Measurements from ENCODE around the gene SEMA3A.
"Not testable (repeated sequence)": the region's sequence is repeated elsewhere in the genome, so short reads cannot be mapped to it uniquely, and the experiment has no call there.

SEMA3A gene

DNA sequence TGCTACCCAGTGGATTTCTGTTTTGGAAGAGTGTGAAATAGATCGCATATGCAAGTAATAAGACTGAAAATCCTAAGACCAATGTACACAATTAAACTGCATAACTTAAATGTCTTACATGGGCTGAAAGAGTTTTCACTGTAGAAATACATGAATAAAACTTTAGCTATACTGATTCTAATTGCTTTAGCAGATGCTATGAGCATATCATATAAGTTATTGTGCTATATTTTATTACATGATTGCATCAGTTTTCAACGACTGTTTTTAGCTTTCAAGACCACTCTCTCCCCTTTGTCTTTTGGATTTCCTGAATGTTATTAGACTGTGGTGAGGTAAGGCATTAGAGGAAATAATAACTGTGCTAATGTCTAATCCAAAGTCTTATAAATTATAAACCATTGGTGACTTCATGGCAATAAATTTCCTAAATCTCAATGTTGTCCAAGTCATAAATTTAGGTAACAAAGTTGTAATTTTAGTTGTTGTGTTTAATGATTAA is 124.5 kb downstream of the SEMA3A start:
- DNase-seq (ENCODE audit: low read depth in 2 of 2, low spot score in 1 of 2): no peak

DNA sequence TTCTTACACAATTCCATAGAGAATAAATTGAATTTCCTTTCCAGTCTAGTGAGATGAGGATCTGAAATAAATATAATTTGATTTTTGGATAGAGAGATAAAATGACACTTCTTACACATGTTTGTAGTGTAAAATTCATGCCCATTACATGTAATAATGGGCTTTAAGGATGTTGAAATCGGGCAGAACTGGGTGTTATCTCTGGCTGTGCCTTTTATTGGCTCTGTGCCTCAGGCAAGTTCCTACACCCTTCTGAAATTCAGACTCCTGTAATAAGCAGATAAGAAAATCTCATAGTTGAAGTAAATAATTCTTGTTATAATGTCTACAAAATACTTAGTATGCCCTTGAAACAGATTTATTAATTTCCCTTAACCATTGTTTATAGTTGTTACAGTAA is 125.6 kb downstream of the SEMA3A start:
- DNase-seq (ENCODE audit: low read depth in 2 of 2, low spot score in 1 of 2): no peak

DNA sequence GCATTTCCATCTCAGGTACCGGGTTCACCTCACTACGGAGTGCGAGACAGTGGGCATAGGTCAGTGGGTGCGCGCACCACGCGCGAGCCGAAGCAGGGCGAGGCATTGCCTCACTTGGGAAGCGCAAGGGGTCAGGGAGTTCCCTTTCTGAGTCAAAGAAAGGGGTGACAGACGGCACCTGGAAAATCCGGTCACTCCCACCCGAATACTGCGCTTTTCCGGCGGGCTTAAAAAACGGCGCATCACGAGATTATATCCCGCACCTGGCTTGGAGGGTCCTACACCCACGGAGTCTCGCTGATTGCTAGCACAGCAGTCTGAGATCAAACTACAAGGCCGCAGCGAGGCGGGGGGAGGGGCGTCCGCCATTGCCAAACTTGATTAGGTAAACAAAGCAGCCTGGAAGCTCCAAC is 132.1 kb downstream of the SEMA3A start:
- not testable (repeated sequence) for DNase-seq (ENCODE audit: low read depth in 2 of 2, low spot score in 1 of 2)

DNA sequence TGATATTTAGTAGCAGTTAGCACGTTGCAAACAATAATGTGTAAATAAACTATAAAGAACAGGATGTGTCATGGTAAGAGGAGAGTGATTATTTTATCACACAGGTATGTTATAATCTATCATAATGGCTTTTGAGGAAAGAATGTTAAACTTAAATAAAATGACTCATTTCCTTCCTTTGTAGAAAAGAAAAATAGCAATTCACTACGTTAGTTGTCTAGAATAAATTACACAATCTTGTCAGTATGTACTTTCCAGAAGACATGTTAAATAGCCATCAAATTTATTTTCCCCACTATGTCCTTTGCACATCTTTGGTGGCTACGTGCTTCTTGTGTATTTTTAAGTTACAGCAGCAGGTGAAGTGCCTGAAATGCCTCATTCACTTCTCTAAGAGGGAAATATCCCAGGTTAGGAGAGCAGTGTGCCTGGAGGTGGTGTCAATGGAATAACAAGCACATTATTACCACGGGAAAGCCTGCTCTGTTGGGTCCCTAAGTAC is 133.8 kb downstream of the SEMA3A start:
- no peak for DNase-seq (ENCODE audit: low read depth in 2 of 2, low spot score in 1 of 2)

DNA sequence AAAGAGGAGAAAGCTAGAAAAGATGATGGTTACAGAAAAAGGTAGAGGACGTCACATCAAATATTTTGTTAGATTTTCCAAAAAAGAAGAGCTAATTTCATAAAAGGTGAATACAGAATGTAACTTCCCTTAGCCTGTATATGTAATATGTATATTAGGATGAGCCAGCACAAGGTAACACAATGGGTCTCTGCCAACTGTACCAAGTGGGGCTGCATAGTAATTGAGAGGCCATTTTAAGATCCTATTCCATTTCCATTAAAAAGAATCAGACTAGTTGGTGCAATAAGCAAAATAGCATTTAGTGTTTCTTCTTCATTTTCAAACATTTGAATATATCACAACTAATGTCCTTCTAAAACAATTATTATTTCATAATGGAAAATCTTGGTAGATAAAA is 134.6 kb downstream of the SEMA3A start:
- no peak for DNase-seq (ENCODE audit: low read depth in 2 of 2, low spot score in 1 of 2)

DNA sequence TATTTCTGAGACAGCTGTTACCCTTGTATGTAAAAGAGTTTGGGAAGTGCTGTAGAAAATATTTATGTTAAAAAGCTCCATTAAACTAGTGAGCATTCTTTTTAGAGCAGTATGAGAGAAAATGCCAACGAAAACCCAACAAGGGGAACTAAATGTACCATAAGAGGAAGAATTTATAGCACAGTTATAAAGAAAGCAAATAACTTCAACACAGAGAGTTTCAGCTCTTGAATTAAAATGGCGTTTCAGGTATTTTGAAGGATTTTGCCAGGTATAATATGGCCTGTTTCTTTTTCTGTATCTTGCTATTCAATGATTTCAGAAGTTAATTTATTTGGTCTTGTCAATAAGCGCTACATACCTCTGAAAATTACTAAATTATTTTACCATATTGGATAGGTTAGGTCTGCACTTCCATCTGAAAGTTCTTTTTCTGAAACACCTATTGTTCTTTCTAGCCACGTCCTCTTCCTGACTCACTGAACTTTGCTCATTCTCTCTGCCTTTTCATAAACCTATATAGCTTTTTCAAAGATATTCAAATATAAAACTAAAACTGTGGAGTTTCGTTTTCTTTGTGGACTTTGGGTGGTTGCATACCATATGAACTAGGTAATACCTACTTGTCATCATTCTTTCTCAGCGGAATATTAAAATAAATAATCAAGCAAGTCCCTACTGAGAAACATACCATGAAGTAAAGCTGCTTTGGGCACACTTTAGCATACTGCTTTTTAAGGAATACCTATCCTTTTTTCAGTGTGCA is 136.1 kb downstream of the SEMA3A start:
- DNase-seq (ENCODE audit: low read depth in 2 of 2, low spot score in 1 of 2): no peak

DNA sequence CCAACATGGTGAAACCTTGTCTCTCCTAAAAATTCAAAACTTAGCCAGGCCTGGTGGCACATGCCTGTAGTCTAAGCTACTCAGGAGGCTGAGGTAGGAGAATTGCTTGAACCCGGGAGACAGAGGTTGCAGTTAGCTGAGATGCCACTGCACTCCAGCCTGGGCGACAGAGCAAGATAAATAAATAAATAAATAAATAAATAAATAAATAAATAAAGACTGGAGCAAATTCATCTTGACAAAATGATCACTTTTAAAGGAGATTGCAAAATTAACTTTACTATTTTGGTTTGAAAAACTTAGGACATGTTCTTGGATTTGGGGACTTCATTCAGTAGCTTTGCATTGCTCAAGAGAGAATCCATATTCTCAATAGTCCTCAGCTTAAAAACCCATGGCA is 137.0 kb downstream of the SEMA3A start:
- no peak for DNase-seq (ENCODE audit: low read depth in 2 of 2, low spot score in 1 of 2)

DNA sequence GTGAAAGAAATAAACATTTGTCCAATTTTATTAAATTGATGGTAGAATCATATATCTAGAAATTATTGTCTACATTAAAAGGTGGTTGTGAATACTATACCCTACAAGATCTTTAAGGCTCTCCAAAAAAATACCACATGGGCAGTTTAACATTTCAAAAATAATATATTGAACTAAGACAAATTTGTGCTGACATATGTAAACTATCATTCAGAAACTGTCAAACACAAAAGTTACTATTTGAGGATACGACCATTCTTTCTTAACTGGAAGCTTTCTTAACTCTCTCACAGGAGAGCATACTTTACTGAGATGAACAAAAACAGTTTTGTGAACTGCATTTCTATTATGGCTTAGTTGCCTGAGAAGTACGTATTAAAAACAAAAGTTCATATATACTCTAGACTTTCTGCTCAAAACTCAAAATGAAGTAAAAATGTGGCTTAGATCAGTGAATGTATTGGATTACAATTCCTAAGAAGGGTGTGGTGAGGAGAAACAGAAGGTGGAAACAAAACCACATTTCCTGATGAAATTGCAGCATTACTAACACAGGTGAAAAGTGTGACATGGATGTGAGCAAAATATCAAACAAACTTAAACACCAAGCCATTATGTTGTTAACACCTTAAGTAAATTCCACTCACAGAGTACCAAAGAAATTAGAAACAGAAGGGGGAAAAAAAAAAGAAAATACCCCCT is 138.5 kb downstream of the SEMA3A start:
- no peak for DNase-seq (ENCODE audit: low read depth in 2 of 2, low spot score in 1 of 2)

DNA sequence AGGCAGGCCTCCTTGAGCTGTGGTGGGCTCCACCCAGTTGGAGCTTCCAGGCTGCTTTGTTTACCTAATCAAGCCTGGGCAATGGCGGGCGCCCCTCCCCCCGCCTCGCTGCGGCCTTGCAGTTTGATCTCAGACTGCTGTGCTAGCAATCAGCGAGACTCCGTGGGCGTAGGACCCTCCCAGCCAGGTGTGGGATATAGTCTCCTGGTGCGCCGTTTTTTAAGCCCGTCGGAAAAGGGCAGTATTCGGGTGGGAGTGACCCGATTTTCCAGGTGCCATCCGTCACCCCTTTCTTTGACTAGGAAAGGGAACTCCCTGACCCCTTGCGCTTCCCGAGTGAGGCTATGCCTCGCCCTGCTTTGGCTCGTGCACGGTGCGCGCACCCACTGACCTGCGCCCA is 139.4 kb downstream of the SEMA3A start:
- not testable (repeated sequence) for DNase-seq (ENCODE audit: low read depth in 2 of 2, low spot score in 1 of 2)

DNA sequence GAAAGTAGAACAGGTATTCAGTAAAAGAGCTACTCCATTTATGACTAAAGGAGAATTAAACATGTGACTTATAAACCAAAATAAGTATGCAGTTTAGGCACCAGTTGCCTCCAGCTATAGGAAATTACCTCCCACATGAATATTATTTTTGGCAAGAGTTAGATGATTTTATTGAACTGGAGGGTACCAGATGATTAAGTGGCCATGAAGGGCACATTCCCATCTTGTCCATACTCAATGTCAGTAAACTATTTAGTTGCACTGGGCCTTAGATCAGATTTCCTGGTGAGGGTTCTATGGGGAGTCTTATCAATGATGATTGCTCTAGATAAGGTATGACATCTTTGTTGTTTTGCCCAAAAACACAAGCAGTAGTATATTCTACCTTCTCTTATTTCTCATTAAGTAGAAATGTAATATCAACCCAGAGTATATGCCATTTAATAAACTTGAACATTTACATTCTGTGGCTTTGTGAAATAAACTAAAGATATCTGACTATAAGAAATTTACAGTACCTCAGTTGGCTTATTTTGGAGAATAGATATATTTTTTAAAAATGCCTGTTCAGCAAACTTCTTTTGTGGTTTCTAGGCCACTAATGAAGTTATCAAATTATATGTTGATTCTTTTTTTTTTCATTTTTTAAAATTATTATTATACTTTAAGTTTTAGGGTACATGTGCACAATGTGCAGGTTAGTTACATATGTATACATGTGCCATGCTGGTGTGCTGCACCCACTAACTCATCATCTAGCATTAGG is 145.3 kb downstream of the SEMA3A start:
- DNase-seq (ENCODE audit: low read depth in 2 of 2, low spot score in 1 of 2): no peak

DNA sequence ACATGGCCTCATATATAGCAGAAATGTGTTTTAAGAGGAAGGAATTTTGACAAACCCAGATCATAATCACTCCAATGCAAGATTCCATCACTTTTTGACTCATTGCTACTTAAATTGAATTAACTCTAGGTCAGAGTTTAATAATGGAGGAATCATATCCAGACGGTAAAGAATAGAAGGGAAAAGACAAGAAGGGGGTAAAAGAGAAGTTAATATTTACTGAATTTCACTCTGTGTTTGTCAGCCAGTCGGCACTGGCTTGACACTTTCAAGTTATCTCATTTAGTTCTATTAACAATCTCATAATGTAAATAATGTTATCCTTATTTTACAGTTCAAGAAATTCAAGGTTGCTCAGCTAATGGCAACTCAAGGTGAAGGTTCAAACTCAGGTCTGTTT is 147.5 kb downstream of the SEMA3A start:
- no peak for DNase-seq (ENCODE audit: low read depth in 2 of 2, low spot score in 1 of 2)

DNA sequence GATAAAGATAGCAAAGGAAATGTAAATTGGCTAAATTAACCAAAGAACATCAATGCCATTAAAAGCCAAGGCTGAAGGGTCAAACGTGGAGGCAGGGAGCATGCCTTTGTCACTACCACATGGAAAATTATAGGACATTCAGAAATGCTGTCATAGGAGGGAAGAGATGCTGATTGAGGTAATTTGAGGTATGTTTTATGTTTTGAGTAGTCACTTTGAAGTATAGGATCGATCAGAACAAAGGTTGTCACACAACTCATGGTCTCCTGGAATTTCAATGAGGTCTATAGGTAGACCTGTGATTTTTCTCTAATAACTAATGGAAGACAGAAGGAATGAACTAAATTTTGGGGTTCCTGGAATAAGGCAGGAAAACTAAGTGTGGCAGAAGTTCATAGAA is 149.8 kb downstream of the SEMA3A start:
- no peak for DNase-seq (ENCODE audit: low read depth in 2 of 2, low spot score in 1 of 2)

DNA sequence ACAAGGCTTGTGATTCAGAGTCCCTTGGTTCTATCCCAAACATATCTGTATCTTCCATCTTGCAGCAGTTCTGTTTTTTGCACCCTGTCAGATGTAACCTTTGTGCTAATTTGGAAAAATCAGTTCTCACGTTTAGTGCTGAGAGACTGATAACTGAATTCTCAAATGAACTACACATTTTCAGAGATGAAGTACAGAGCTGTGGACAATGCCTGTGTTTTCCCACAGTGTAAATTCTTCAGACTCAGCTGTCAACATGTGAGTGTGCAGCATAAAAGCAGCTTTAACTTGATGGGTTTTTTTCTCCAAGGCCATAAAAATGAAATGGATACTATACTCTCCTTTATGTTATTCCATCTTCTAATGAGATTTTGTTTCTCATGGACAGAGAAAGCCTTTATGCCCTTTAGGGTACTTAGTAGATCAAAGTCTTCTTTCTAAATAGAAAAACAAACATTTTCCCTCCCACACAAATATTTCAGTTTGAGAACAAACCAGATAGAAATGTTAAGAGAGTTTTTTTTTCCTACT is 150.9 kb downstream of the SEMA3A start:
- DNase-seq (ENCODE audit: low read depth in 2 of 2, low spot score in 1 of 2): no peak

DNA sequence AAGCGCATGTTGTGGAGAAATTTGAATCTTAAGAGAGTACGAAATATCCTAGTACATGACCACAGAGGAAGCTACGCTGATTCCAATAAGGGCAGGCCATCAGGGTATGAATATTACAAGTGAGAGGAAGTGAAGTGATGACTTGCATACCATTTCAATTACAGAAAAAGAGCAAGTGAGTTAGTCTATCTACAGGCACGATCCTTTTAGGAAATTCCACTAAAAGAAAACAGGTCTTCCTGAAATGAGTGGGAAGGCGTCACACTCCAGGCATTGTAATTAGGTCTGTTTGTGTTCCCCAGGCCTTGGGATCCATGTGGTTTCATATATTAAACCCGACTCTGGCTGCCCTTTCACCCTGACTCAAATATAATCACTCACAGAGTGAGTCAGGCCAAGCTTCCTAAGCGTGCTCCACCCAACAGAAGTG is 152.5 kb downstream of the SEMA3A start:
- no peak for DNase-seq (ENCODE audit: low read depth in 2 of 2, low spot score in 1 of 2)

DNA sequence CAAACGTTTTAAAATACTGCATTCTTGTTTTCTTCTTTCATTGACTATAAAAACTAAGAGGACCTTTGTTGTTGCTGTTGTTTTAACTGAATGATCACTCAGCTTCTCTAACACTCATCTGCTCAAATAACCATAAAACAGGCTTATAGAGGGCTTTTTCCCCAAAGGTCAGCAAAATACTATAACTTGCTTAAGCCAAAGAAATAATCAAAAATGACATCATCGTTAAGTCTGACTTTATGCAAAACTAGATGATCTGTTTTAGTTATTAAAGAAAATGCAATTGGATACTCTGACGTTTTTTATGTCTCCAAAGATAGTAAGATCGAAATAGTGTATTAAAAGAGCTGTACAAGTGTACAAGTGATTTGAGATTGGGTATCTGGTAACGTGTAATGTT is 152.9 kb downstream of the SEMA3A start:
- DNase-seq (ENCODE audit: low read depth in 2 of 2, low spot score in 1 of 2): no peak

DNA sequence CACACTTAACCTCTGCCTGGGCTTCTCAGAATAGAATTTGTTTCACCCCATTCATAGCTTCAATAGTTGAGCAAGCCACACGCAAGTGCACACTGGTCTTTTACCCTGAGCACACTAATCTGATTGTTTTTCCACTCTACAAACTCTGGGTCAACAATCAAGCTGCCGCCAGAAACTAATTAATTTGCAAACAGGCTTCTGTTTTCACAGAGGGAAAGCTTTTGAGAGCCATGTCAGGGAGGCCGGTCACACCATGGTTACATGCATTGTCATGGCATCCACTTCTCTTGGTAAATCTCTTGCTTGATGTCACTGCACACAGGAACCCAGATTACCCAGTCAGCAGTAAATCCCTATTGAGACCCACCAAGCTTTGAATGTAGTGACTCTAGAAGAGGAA is 154.2 kb downstream of the SEMA3A start:
- no peak for DNase-seq (ENCODE audit: low read depth in 2 of 2, low spot score in 1 of 2)

DNA sequence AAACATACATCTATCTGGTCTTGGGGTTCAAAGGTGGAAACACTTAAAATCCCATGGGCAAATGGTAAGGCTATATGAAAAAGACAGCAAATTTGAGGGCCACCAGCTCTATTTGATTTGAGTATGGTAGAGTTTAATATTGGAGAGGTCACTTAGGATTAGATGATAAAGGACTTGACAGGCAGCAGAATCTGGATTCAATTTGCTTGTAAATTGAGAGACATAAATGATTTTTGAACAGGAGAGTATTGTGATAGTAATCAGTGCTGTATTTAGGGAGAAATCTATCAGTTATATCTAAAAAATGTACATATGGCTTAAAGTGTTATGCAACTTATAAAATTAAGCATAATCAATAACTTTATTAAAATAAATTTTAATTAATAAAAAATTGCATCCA is 155.2 kb downstream of the SEMA3A start:
- no peak for DNase-seq (ENCODE audit: low read depth in 2 of 2, low spot score in 1 of 2)

DNA sequence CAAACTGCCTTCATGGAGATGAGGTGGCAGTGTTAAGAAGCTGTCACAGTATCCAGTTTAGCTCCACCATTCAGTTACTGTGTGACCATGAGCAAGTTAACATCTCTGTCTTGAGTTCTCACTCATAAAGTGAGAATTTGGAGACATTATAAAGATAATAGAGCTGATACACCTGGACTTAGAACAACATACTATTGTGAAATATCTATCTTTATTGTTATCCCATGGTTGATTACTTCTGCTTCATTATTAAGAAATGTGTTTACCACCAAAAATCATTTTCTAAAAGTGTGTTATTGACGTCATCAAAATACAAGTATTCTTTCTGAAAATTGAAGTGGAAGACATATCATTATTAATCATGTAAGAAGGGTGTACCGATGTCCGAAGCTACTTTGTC is 166.9 kb downstream of the SEMA3A start:
- no peak for DNase-seq (ENCODE audit: low read depth in 2 of 2, low spot score in 1 of 2)

DNA sequence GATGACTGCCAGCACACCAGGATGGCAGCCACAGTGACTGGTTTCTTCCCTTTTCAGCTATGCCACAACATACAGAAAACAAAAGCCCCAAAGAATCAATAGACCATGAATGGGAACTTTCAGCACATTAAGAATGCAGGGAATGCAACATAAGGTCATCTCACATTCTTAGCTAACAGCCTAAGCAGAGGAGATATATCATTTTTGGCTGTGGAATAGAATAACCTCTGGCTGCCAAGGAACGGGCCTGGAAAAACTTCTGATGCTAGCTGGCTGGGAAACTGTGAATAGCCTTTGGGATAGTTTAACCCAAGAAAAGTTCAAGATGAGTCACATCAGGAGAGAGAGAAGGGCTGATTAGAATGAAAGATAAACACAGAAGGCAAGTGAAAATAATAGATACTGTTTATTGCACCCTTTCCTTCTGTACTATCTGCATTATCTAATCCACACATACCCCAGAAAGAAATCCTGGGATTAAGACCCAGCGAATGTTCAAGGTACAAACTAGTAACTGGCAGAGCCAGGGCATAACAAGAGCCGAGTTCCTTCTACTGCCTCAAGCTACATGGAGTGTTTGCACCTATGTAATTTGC is 169.2 kb downstream of the SEMA3A start:
- no peak for DNase-seq (ENCODE audit: low read depth in 2 of 2, low spot score in 1 of 2)

DNA sequence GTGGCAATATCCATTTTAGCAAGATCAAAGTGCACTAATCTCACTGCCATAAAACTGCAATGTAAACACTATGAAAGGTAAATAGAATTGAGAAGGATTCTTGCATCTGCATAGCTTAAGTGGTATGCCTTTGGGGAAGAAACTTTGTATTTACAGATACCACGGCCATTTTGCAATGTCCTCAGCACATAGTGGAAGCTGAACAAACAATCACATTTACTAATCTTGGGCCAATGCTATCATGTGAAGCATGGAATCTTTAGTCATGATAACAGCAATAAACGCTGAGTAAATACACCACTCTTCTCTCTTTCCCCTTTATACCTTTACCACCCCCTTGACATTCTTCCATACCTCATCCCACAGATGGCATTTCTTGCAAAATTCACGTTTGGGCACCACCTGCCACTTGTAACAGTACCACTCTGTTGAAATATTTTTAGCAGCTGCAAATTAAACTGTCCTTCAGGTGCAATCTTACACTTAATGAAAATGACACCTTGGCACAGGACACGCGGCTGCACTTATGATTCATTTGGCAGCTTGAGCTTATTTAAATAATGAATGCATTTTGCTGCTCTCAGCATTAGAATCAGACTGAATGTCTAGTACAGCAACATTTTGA is 171.8 kb downstream of the SEMA3A start:
- DNase-seq (ENCODE audit: low read depth in 2 of 2, low spot score in 1 of 2): no peak

DNA sequence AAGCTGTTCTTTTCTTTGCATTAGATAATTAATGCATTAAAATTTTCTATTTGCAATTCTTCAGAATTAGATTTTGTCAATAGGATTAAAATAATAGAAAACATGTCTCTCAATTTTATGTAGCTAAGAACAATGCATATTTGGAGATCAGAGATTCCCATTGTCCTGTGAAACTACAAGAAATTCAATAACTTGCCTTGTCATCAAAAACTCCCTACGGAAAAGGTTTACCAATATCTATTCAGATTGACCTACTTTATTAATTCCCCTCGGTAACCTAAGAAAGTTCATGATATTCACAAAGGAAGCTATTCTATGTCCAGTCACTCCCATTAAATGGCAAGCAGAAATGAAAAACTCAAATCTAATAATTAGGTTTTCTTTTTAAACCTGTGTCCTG is 172.6 kb downstream of the SEMA3A start:
- DNase-seq (ENCODE audit: low read depth in 2 of 2, low spot score in 1 of 2): no peak

Data from stimulated activated CD8-positive, alpha-beta memory T cell treated with anti-CD3 and anti-CD28 coated beads, Interleukin-4, amount 100 ng/mL, for 1 hour (primary cell).